Muscle layer of duodenum (tissue), 2 donors: ENCODE results near the gene USP50.
"Not testable (repeated sequence)": the region's sequence is repeated elsewhere in the genome, so short reads cannot be mapped to it uniquely, and the experiment has no call there.

Experiments
- H3K27ac ChIP-seq: one replicate; pipeline ENCODE4 v1.7.0; 2013; ENCODE audit warnings: mild to moderate bottlenecking, low read length
- H3K27me3 ChIP-seq: one replicate; pipeline ENCODE4 v1.7.0; 2013; ENCODE audit warnings: low read depth, mild to moderate bottlenecking, control low read depth, low read length
- H3K36me3 ChIP-seq, 2 donors: one replicate each; pipeline ENCODE4 v1.7.0; 2013; ENCODE audit warnings: low read length in 2 of 2, control low read depth in 1 of 2, mild to moderate bottlenecking in 1 of 2; ENCODE audit not compliant: insufficient read depth in 2 of 2, control insufficient read depth in 1 of 2
- H3K4me1 ChIP-seq, 2 donors: one replicate each; pipeline ENCODE4 v1.7.0; 2013; ENCODE audit warnings: low read length in 2 of 2, mild to moderate bottlenecking in 2 of 2, control low read depth in 1 of 2, moderate library complexity in 1 of 2; ENCODE audit not compliant: insufficient read depth in 2 of 2, control insufficient read depth in 1 of 2
- H3K4me3 ChIP-seq, 2 donors: one replicate each; pipeline ENCODE4 v1.7.0; 2013; ENCODE audit warnings: low read length in 2 of 2, low read depth in 1 of 2, mild to moderate bottlenecking in 1 of 2
- H3K9me3 ChIP-seq, 2 donors: one replicate each; pipeline ENCODE4 v1.7.0; 2013; ENCODE audit warnings: low read length in 2 of 2, control low read depth in 1 of 2, mild to moderate bottlenecking in 1 of 2; ENCODE audit not compliant: control insufficient read depth in 1 of 2
- donor health status: healthy.

Gene USP50

GRCh38 chr15:50546566-50546965, at the start of gene USP50:
Gene USP50, minus strand, starts transcription at chr15:50546666. Its CDS starts 141 bp downstream, at chr15:50546525.
- Histone ChIP-seq H3K9me3 (no peaks in the 10 kb centered on the region), H3K4me3 (no peak within 1 kb of the TSS), H3K27ac (no peak within 1 kb of the TSS), H3K4me1 (no peaks in the 10 kb centered on the region), H3K27me3 (no peaks in the 10 kb centered on the region), H3K36me3 (no peaks in the 10 kb centered on the region)

GRCh38 chr15:50594311-50594710, 47.8 kb upstream of the USP50 start:
- Histone ChIP-seq H3K27me3 (no peaks in the 10 kb centered on the region), H3K36me3 (peaks cover 41 to 60% of the 10 kb centered on the region in 2 donors), H3K4me3 (no peak overlapping the region), H3K4me1 (no peaks in the 10 kb centered on the region), H3K9me3 (no peaks in the 10 kb centered on the region), H3K27ac (no peak overlapping the region)

DNA sequence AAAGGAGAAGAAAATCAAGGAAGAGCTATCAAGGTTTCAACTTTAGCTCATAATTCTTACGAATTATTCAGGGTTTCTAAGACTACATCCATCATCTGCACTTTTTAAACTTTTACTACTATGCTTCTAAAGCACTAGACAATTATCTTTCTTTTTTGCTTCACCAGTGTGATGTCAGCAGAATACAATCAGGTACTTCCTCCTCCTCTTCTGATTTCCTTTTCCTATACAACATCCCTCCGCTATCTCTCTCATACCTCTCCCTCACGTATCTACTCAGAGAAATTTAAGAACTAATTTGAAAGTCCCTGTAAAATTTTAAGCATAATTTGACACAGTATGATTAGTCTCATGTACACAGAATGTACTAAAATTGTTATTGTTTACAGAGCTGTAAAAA, 47.3 kb upstream of the USP50 start:
- no peak overlapping the region for H3K27ac ChIP-seq
- no peak overlapping the region for H3K4me3 ChIP-seq
- no peaks in the 10 kb centered on the region for H3K9me3 ChIP-seq
- H3K27me3 ChIP-seq, result no peaks in the 10 kb centered on the region
- H3K4me1 ChIP-seq, result no peaks in the 10 kb centered on the region
- peaks cover 36 to 61% of the 10 kb centered on the region in 2 donors for H3K36me3 ChIP-seq

GRCh38 chr15:50590288-50590687, 43.8 kb upstream of the USP50 start:
- Histone ChIP-seq H3K4me1 (no peaks in the 10 kb centered on the region), H3K27me3 (no peaks in the 10 kb centered on the region), H3K36me3 (peaks cover 46 to 60% of the 10 kb centered on the region in 2 donors), H3K27ac (no peak overlapping the region), H3K4me3 (no peak overlapping the region), H3K9me3 (no peaks in the 10 kb centered on the region)

DNA sequence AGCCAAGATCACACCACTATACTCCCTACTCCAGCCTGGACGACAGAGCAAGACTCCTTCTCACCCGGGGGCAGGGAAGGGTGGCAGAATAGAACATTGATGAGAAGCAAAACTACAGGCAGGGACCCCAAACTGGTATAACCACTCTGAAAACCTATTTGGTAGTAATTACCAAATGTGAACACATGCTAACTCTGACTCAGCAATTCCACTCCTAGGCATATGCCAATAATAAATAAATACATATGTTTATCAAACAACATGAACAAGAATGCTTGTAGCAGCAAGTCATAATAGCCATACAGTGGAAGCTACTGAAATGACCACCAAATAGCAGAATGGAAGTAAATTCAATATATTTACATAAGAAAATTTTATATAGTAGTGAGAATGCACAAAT, 31.0 kb upstream of the USP50 start:
- no peak overlapping the region for H3K27ac ChIP-seq
- H3K36me3 ChIP-seq, result peaks cover 43 to 58% of the 10 kb centered on the region in 2 donors
- H3K9me3 ChIP-seq, result no peaks in the 10 kb centered on the region
- no peaks in the 10 kb centered on the region for H3K4me1 ChIP-seq
- no peaks in the 10 kb centered on the region for H3K27me3 ChIP-seq
- H3K4me3 ChIP-seq, result no peak overlapping the region

DNA sequence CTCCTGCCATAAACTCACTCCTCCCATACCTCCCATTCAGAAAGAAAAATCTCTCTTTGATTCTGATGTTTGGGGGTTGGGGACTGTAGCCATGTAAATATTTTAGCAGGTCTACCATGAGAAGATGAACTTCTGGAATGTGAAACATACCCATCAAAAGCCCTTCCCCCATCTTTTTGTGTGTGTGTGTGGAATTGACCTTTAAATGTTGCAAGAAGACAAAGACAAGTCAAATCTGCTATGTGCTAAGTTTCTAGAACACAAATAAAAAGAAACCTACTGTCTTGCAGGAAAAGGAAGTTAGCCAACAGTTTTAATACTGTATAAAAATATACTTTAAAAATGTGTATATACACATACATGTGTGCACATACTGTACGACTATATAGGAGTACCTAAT, 29.7 kb upstream of the USP50 start:
- Histone ChIP-seq H3K9me3 (no peaks in the 10 kb centered on the region), H3K36me3 (peaks cover 39 to 56% of the 10 kb centered on the region in 2 donors), H3K4me1 (no peaks in the 10 kb centered on the region), H3K4me3 (no peak overlapping the region), H3K27ac (no peak overlapping the region), H3K27me3 (no peaks in the 10 kb centered on the region)

DNA sequence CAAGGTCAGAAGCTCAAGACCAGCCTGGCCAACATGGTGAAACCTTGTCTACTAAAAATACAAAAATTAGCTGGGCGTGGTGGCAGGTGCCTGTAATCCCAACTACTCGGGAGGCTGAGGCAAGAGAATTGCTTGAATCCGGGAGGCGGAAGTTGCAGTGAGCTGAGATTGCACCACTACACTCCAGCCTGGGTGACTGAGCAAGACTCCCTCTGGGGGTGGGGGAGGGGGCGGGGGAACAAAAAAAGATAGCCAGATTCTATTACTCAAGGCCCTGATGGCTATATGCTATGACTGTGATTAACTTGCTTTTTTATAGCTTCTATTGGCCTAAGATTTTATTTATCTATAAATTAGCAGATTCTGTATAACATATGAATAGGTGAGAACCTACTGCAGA, 27.4 kb upstream of the USP50 start:
- not testable (repeated sequence) for H3K27me3 ChIP-seq, H3K4me3 ChIP-seq, H3K9me3 ChIP-seq, H3K4me1 ChIP-seq, H3K27ac ChIP-seq
- peaks cover 31 to 58% of the 10 kb centered on the region in 2 donors for H3K36me3 ChIP-seq

DNA sequence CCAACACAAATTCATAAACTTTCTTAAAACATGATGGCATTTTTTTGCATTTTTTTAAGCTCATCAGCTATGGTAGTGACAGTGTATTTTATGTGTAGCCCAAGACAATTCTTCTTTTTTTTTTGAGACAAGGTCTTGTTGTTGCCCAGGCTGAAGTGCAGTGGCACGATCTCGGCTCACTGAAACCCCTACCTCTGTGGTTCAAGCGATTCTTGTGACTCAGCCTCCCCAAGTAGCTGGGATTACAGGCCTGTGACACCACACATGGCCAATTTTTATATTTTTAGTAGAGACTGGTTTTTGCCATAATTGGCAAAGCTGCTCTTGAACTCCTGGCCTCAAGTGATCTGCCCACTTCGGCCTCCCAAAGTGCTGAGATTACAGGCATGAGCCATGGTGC, 17.3 kb upstream of the USP50 start:
- Histone ChIP-seq H3K36me3 (peaks cover 11 to 16% of the 10 kb centered on the region in 2 donors), H3K9me3 (no peaks in the 10 kb centered on the region), H3K4me3 (no peak overlapping the region)

DNA sequence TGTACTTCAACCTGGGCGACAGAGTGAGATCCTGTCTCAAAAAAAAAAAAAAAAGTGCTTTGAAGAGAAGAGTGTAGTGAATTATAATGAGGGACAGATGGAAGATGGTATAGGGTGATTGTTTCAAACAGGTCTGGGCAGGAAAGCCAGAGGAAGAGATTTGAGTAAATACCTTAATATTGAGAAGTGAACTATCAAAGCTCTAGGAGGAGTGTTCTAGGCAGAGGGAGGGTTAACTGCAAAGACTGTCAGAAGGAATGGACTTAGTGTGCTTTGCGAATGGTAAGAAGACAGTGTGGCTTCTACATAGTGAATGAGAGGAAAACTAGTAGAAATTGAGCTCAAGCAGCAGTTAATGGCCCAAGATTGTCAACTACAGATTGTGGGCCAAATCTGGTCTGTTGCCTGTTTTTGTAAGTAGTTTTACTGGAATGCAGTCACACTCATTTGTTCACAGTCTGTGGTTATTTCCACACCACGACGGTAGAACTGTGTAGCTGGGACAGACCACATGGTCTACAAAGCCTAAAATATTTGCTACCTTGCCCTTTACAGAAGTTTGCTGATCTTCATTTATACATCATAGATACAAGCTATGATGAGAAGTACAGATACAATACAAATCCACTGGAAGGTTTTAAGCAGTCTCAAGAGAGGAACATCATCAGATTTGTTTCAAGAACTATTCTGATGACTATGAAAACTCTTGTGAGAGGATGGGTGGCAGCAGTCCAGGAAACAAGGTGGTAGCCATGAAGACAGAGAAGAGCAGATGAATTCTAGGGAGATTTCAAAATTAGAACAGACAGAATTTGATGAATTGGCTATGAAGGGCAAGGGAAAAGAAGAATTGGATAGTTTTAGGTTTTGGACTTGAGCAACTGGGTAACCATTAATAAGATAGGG, 16.5 kb upstream of the USP50 start:
- Histone ChIP-seq H3K4me1 (no peaks in the 10 kb centered on the region), H3K27ac (no peak overlapping the region), H3K9me3 (no peaks in the 10 kb centered on the region), H3K27me3 (no peaks in the 10 kb centered on the region), H3K4me3 (no peak overlapping the region), H3K36me3 (peaks cover 11 to 16% of the 10 kb centered on the region in 2 donors)

More for the DNA sequence above, 17.3 kb upstream of the USP50 start:
- H3K27ac ChIP-seq, result no peak overlapping the region
- no peaks in the 10 kb centered on the region for H3K4me1 ChIP-seq
- no peaks in the 10 kb centered on the region for H3K27me3 ChIP-seq

DNA sequence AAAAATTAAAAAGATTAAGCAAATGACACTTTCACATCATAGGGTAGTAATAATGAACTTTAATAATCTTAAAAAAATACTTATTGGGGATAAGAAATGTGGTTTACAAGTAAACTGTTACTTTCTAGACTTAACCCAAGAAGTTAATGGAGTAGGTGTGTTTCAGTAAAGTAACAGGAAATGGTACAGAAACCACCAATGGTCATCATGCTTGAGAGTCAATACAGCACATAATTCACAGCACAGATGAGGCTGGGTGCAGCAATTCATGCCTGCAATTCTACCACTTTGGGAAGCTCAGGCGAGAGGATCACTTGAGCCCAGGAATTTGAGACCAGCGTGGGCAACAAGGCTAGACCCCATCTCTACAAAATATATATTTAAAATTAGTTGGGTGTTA, 11.5 kb upstream of the USP50 start:
- no peak overlapping the region for H3K27ac ChIP-seq
- no peaks in the 10 kb centered on the region for H3K9me3 ChIP-seq
- no peak overlapping the region for H3K4me3 ChIP-seq
- no peaks in the 10 kb centered on the region for H3K27me3 ChIP-seq
- peaks cover 11 to 13% of the 10 kb centered on the region in 2 donors for H3K36me3 ChIP-seq
- H3K4me1 ChIP-seq, result no peaks in the 10 kb centered on the region

DNA sequence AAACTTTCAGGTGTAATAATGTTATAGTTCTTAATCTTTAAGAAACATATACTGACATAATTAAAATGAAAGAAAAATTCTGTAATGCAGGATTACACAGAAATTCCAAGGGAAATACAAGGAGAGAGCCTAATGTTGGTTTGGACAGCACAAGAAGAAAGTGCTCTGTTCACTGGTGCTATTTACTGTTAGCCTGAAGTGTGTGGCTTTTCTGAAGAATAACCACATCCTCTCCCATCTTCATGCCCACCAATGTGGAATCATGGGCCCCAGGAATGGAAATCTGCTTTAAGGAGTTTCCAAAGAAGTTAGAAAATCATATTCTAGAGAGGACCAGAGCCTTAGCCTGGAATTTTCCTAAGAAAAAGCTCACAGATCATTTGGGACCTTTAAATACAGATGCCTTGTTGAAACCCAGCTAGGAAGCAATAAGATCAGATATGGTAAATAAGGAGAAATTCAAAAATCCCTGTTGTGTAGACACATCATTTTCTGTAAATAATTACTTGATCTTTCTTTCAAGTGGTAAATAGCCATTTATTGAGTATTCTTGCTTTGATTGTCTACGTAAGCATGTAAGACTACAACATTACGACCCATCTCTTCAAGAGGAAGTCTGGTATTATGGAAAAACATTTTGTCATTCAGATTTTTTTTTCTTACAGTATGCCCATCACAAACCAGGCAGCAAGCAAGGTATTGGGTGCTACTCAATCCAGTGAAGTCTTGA, 10.3 kb upstream of the USP50 start:
- Histone ChIP-seq H3K36me3 (peaks cover 11 to 13% of the 10 kb centered on the region in 2 donors), H3K4me1 (no peaks in the 10 kb centered on the region), H3K4me3 (no peak overlapping the region), H3K9me3 (no peaks in the 10 kb centered on the region), H3K27me3 (no peaks in the 10 kb centered on the region), H3K27ac (no peak overlapping the region)
